Immature natural killer cell (primary cell): ENCODE data around the gene ANKRD6. TPM values are rescaled to one million over a fixed set of nuclear protein-coding genes. Genes with fewer than 3 reads are reported as not detected.
"Not testable (repeated sequence)": the region's sequence is repeated elsewhere in the genome, so short reads cannot be mapped to it uniquely, and the experiment has no call there.

ENCODE experiments used
- DNase-seq, 3 donors: peaks; one replicate each; pipeline ENCODE4 v3.0.0; 2022; ENCODE audit warnings: mixed read lengths in 1 of 3
- H3K27ac Mint-ChIP-seq, 6 donors: one replicate each; pipeline ENCODE4 v1.8.0; 2020; ENCODE audit warnings: mixed read lengths in 6 of 6, mild to moderate bottlenecking in 5 of 6, inconsistent platforms in 4 of 6, moderate library complexity in 3 of 6
- H3K27me3 Mint-ChIP-seq, 3 donors: one replicate each; pipeline ENCODE4 v1.8.0; 2020 to 2021; ENCODE audit warnings: low read depth in 3 of 3, mild to moderate bottlenecking in 3 of 3, mixed read lengths in 3 of 3, moderate library complexity in 3 of 3, inconsistent platforms in 1 of 3
- H3K36me3 Mint-ChIP-seq, 3 donors: one replicate each; pipeline ENCODE4 v1.8.0; 2020; ENCODE audit warnings: mixed read lengths in 3 of 3, inconsistent platforms in 2 of 3, mild to moderate bottlenecking in 2 of 3
- H3K4me1 Mint-ChIP-seq, 2 donors: one replicate each; pipeline ENCODE4 v1.8.0; 2020; ENCODE audit warnings: inconsistent platforms in 2 of 2, mild to moderate bottlenecking in 2 of 2, mixed read lengths in 2 of 2, moderate library complexity in 1 of 2
- H3K4me3 Mint-ChIP-seq, 5 donors: one replicate each; pipeline ENCODE4 v1.8.0; 2020; ENCODE audit warnings: mild to moderate bottlenecking in 5 of 5, mixed read lengths in 5 of 5, inconsistent platforms in 3 of 5, moderate library complexity in 3 of 5
- H3K9me3 Mint-ChIP-seq, 6 donors: one replicate each; pipeline ENCODE4 v1.8.0; 2020; ENCODE audit warnings: mild to moderate bottlenecking in 6 of 6, mixed read lengths in 6 of 6, inconsistent platforms in 4 of 6, moderate library complexity in 3 of 6
- polyA plus RNA-seq, 3 donors: library from polyadenylated mRNA; unstranded; fragments of 300-500 nt; fragmentation: Illumina TruSeq; gene quantifications; one replicate each; pipeline ENCODE4 v1.2.3, GENCODE V29; 2021

The ANKRD6 gene
- polyA plus RNA-seq, 3 donors from 2014 or later = 0.06 to 3.0 (median 0.52) TPM

GRCh38 chr6:89602166-89602565 lies 169.2 kb downstream of the ANKRD6 start:
- Mint-ChIP-seq H3K9me3 (no peaks in the 10 kb centered on the region), H3K27me3 (peaks cover 0 to 2% (median 2%) of the 10 kb centered on the region in 3 donors), H3K4me1 (peaks cover 0 to 5% of the 10 kb centered on the region in 2 donors), H3K4me3 (no peak overlapping the region), H3K36me3 (peaks cover 0 to 8% (median 0%) of the 10 kb centered on the region in 3 donors), H3K27ac (no peak overlapping the region)
- no peak for DNase-seq

GRCh38 chr6:89604653-89605052 lies 171.7 kb downstream of the ANKRD6 start:
- Mint-ChIP-seq H3K4me3 (no peak overlapping the region), H3K27me3 (peaks cover 0 to 2% (median 0%) of the 10 kb centered on the region in 3 donors), H3K27ac (no peak overlapping the region), H3K36me3 (no peaks in the 10 kb centered on the region), H3K4me1 (no peaks in the 10 kb centered on the region), H3K9me3 (no peaks in the 10 kb centered on the region)
- DNase-seq = no peak

GRCh38 chr6:89605861-89606260 lies 172.9 kb downstream of the ANKRD6 start:
- no peaks in the 10 kb centered on the region for H3K9me3 Mint-ChIP-seq
- H3K27ac Mint-ChIP-seq = no peak overlapping the region
- no peak for DNase-seq
- no peaks in the 10 kb centered on the region for H3K36me3 Mint-ChIP-seq
- no peaks in the 10 kb centered on the region for H3K4me1 Mint-ChIP-seq
- peaks cover 0 to under 1% (median 0%) of the 10 kb centered on the region in 3 donors for H3K27me3 Mint-ChIP-seq
- no peak overlapping the region for H3K4me3 Mint-ChIP-seq

- Mint-ChIP-seq H3K4me1 (no peaks in the 10 kb centered on the region), H3K36me3 (peaks cover 0 to 6% (median 5%) of the 10 kb centered on the region in 3 donors), H3K4me3 (no peak overlapping the region), H3K9me3 (no peaks in the 10 kb centered on the region), H3K27me3 (no peaks in the 10 kb centered on the region), H3K27ac (no peak overlapping the region)
- peak; percentile 62 to 70 (median 62) for DNase-seq
Observed at GRCh38 chr6:89610149-89610642, 177.2 kb downstream of the ANKRD6 start.

- no peak overlapping the region for H3K27ac Mint-ChIP-seq
- DNase-seq = no peak
- H3K4me1 Mint-ChIP-seq = no peaks in the 10 kb centered on the region
- no peaks in the 10 kb centered on the region for H3K9me3 Mint-ChIP-seq
- H3K36me3 Mint-ChIP-seq = peaks cover 0 to 6% (median 5%) of the 10 kb centered on the region in 3 donors
- no peaks in the 10 kb centered on the region for H3K27me3 Mint-ChIP-seq
- no peak overlapping the region for H3K4me3 Mint-ChIP-seq
Observed at GRCh38 chr6:89611666-89612065, 178.7 kb downstream of the ANKRD6 start.

- no peaks in the 10 kb centered on the region for H3K4me1 Mint-ChIP-seq
- no peak overlapping the region for H3K27ac Mint-ChIP-seq
- H3K4me3 Mint-ChIP-seq = no peak overlapping the region
- peaks cover 0 to 1% (median 0%) of the 10 kb centered on the region in 3 donors for H3K27me3 Mint-ChIP-seq
- no peaks in the 10 kb centered on the region for H3K9me3 Mint-ChIP-seq
- DNase-seq = no peak
- peaks cover 0 to 6% (median 5%) of the 10 kb centered on the region in 3 donors for H3K36me3 Mint-ChIP-seq
Observed at GRCh38 chr6:89612121-89612520, 179.2 kb downstream of the ANKRD6 start.

- Mint-ChIP-seq H3K4me3 (no peak overlapping the region), H3K27me3 (peaks cover 0 to 1% (median 0%) of the 10 kb centered on the region in 3 donors), H3K36me3 (peaks cover 4 to 6% (median 5%) of the 10 kb centered on the region in 3 donors), H3K4me1 (no peaks in the 10 kb centered on the region), H3K9me3 (no peaks in the 10 kb centered on the region), H3K27ac (no peak overlapping the region)
- DNase-seq = no peak
Observed at GRCh38 chr6:89613790-89614189, 180.8 kb downstream of the ANKRD6 start.

- peaks cover 0 to 1% (median 0%) of the 10 kb centered on the region in 3 donors for H3K27me3 Mint-ChIP-seq
- no peak for DNase-seq
- peaks cover 4 to 6% (median 5%) of the 10 kb centered on the region in 3 donors for H3K36me3 Mint-ChIP-seq
- H3K27ac Mint-ChIP-seq = no peak overlapping the region
- H3K9me3 Mint-ChIP-seq = no peaks in the 10 kb centered on the region
- H3K4me3 Mint-ChIP-seq = no peak overlapping the region
- no peaks in the 10 kb centered on the region for H3K4me1 Mint-ChIP-seq
Observed at GRCh38 chr6:89615882-89616281, 182.9 kb downstream of the ANKRD6 start.

- Mint-ChIP-seq H3K27me3 (peaks cover 0 to 1% (median 0%) of the 10 kb centered on the region in 3 donors), H3K9me3 (no peaks in the 10 kb centered on the region), H3K27ac (no peak overlapping the region), H3K36me3 (peaks cover 5 to 7% (median 6%) of the 10 kb centered on the region in 3 donors), H3K4me1 (no peaks in the 10 kb centered on the region), H3K4me3 (no peak overlapping the region)
- DNase-seq = no peak
Observed at GRCh38 chr6:89616531-89616930, 183.6 kb downstream of the ANKRD6 start.

GRCh38 chr6:89618026-89618425 lies 185.1 kb downstream of the ANKRD6 start:
- no peak overlapping the region for H3K4me3 Mint-ChIP-seq
- H3K27me3 Mint-ChIP-seq = peaks cover 0 to 1% (median 0%) of the 10 kb centered on the region in 3 donors
- no peak overlapping the region for H3K27ac Mint-ChIP-seq
- H3K4me1 Mint-ChIP-seq = no peaks in the 10 kb centered on the region
- no peaks in the 10 kb centered on the region for H3K9me3 Mint-ChIP-seq
- peaks cover 5 to 7% (median 6%) of the 10 kb centered on the region in 3 donors for H3K36me3 Mint-ChIP-seq
- DNase-seq = no peak

GRCh38 chr6:89619567-89619966 lies 186.6 kb downstream of the ANKRD6 start:
- H3K36me3 Mint-ChIP-seq = peaks cover 0 to 7% (median 2%) of the 10 kb centered on the region in 3 donors
- H3K27me3 Mint-ChIP-seq = peaks cover 0 to 1% (median 0%) of the 10 kb centered on the region in 3 donors
- no peak for DNase-seq
- H3K9me3 Mint-ChIP-seq = no peaks in the 10 kb centered on the region
- no peaks in the 10 kb centered on the region for H3K4me1 Mint-ChIP-seq
- H3K4me3 Mint-ChIP-seq = no peak overlapping the region
- no peak overlapping the region for H3K27ac Mint-ChIP-seq

GRCh38 chr6:89623749-89624148 lies 190.8 kb downstream of the ANKRD6 start:
- no peak overlapping the region for H3K4me3 Mint-ChIP-seq
- no peak overlapping the region for H3K27ac Mint-ChIP-seq

GRCh38 chr6:89630488-89630887 lies 197.5 kb downstream of the ANKRD6 start:
- Mint-ChIP-seq H3K36me3 (peaks cover under 1 to 15% (median 12%) of the 10 kb centered on the region in 3 donors), H3K4me1 (peaks cover 0 to 1% of the 10 kb centered on the region in 2 donors), H3K9me3 (no peaks in the 10 kb centered on the region), H3K27ac (no peak overlapping the region), H3K4me3 (no peak overlapping the region), H3K27me3 (peaks cover 0 to 2% (median 0%) of the 10 kb centered on the region in 3 donors)
- DNase-seq = no peak

More at GRCh38 chr6:89623749-89624148, 190.8 kb downstream of the ANKRD6 start:
- Mint-ChIP-seq H3K9me3 (no peaks in the 10 kb centered on the region), H3K36me3 (peaks cover 0 to 13% (median 2%) of the 10 kb centered on the region in 3 donors), H3K27me3 (peaks cover 0 to 2% (median 0%) of the 10 kb centered on the region in 3 donors), H3K4me1 (no peaks in the 10 kb centered on the region)
- no peak for DNase-seq

GRCh38 chr6:89636412-89636811 lies 203.5 kb downstream of the ANKRD6 start:
- Mint-ChIP-seq H3K27ac (peak overlapping the region in 4 of 6 donors; percentile 18 to 49 (median 48)), H3K4me1 (peaks cover 20 to 38% of the 10 kb centered on the region in 2 donors), H3K4me3 (peak overlapping the region in 2 of 5 donors; percentile 22 to 25), H3K36me3 (peaks cover 10 to 22% (median 15%) of the 10 kb centered on the region in 3 donors)
- not testable (repeated sequence) for H3K27me3 Mint-ChIP-seq, H3K9me3 Mint-ChIP-seq, DNase-seq

GRCh38 chr6:89637960-89638319 lies 205.0 kb downstream of the ANKRD6 start:
- Mint-ChIP-seq H3K4me3 (peak overlapping the region; percentile 92 to 98 (median 96)), H3K27me3 (peaks cover 8% of the 10 kb centered on the region in 3 donors), H3K4me1 (peaks cover 20 to 38% of the 10 kb centered on the region in 2 donors), H3K27ac (peak overlapping the region; percentile 91 to 99 (median 98)), H3K9me3 (no peaks in the 10 kb centered on the region), H3K36me3 (peaks cover 10 to 20% (median 13%) of the 10 kb centered on the region in 3 donors)
- no peak for DNase-seq
